HG03060 (cell line): ENCODE measurements around the gene SNRPD3.

Source experiments
- ATAC-seq: cut with Tn5 transposase; IDR thresholded peaks from one replicate; pipeline ENCODE4 v1.9.1; 2021; ENCODE audit warnings: low read depth, moderate number of reproducible peaks; ENCODE audit not compliant: unreplicated experiment

SNRPD3 gene

GRCh38 chr22:24555165-24556039 lies at the start of gene SNRPD3:
Gene SNRPD3, plus strand, starts transcription at chr22:24555999. Its CDS starts 1,676 bp downstream, at chr22:24557675.
- peak; percentile 57 for ATAC-seq

- no peak for ATAC-seq
Measured at GRCh38 chr22:24506802-24507438, 48.9 kb upstream of the SNRPD3 start.

GRCh38 chr22:24507716-24508115 lies 48.1 kb upstream of the SNRPD3 start:
- no peak for ATAC-seq

- ATAC-seq: no peak
Measured at GRCh38 chr22:24510637-24511625, 44.9 kb upstream of the SNRPD3 start.

GRCh38 chr22:24512043-24512442 lies 43.8 kb upstream of the SNRPD3 start:
- no peak for ATAC-seq

GRCh38 chr22:24513378-24514240 lies 42.2 kb upstream of the SNRPD3 start:
- ATAC-seq: no peak

GRCh38 chr22:24514241-24515026 lies 41.4 kb upstream of the SNRPD3 start:
- no peak for ATAC-seq

GRCh38 chr22:24515027-24515338 lies 40.8 kb upstream of the SNRPD3 start:
- ATAC-seq: no peak

GRCh38 chr22:24516301-24516737 lies 39.5 kb upstream of the SNRPD3 start:
- ATAC-seq: no peak

- ATAC-seq: no peak
Measured at GRCh38 chr22:24517446-24517845, 38.4 kb upstream of the SNRPD3 start.

- no peak for ATAC-seq
Measured at GRCh38 chr22:24518228-24518627, 37.6 kb upstream of the SNRPD3 start.

GRCh38 chr22:24518771-24519485 lies 36.9 kb upstream of the SNRPD3 start:
- no peak for ATAC-seq

- ATAC-seq: no peak
Measured at GRCh38 chr22:24519496-24519895, 36.3 kb upstream of the SNRPD3 start.

- no peak for ATAC-seq
Measured at GRCh38 chr22:24521791-24522245, 34.0 kb upstream of the SNRPD3 start.

GRCh38 chr22:24523873-24524272 lies 31.9 kb upstream of the SNRPD3 start:
- ATAC-seq: no peak

GRCh38 chr22:24525416-24526037 lies 30.3 kb upstream of the SNRPD3 start:
- peak; percentile 56 for ATAC-seq

GRCh38 chr22:24526191-24526590 lies 29.6 kb upstream of the SNRPD3 start:
- ATAC-seq: no peak

GRCh38 chr22:24529898-24530297 lies 25.9 kb upstream of the SNRPD3 start:
- ATAC-seq: no peak
